Naive thymus-derived CD8-positive, alpha-beta T cell (primary cell): Measurements from ENCODE around the gene ABHD10. TPM values are rescaled to one million over a fixed set of nuclear protein-coding genes. Genes with fewer than 3 reads are reported as not detected.

Source experiments
- ATAC-seq, 2 donors: fragments of 150-1000 bp; cut with Tn5 transposase in 1 of 2; sonication (Bioruptor Pico), chemical (Tn5 transposase) in 1 of 2; 1 replicate in 1 of 2; 2 replicates in 1 of 2; pipeline ENCODE4 v1.10.0; 2021; ENCODE audit warnings: mild to moderate bottlenecking in 2 of 2, moderate library complexity in 2 of 2
- POLR2A ChIA-PET: fragments of 350-600 bp; sonication (Branson Sonifier 250); formaldehyde crosslinking; loops from one replicate; lab custom pipeline; 2021; ENCODE audit warnings: antibody characterized with exemption; lab: Charles Lee
- DNase-seq, 10 donors: peaks; one replicate each; pipeline versions ENCODE4 v3.0.0 to v3.0.0-alpha.2; 2020 to 2022
- H3K27ac Mint-ChIP-seq, 10 donors: one replicate each; pipeline ENCODE4 v1.8.0; 2020 to 2022; ENCODE audit warnings: mild to moderate bottlenecking in 10 of 10, mixed read lengths in 10 of 10, moderate library complexity in 4 of 10, inconsistent platforms in 1 of 10
- H3K27me3 Mint-ChIP-seq, 5 donors: one replicate each; pipeline ENCODE4 v1.8.0; 2021 to 2022; ENCODE audit warnings: mixed read lengths in 5 of 5
- H3K36me3 Mint-ChIP-seq, 3 donors: one replicate each; pipeline ENCODE4 v1.8.0; 2020 to 2022; ENCODE audit warnings: mixed read lengths in 3 of 3, mild to moderate bottlenecking in 2 of 3, inconsistent platforms in 1 of 3
- H3K4me1 Mint-ChIP-seq, 4 donors: one replicate each; pipeline ENCODE4 v1.8.0; 2021 to 2022; ENCODE audit warnings: mixed read lengths in 4 of 4
- H3K4me3 Mint-ChIP-seq, 10 donors: one replicate each; pipeline ENCODE4 v1.8.0; 2020 to 2022; ENCODE audit warnings: mild to moderate bottlenecking in 10 of 10, mixed read lengths in 10 of 10, moderate library complexity in 6 of 10, inconsistent platforms in 1 of 10
- H3K9me3 Mint-ChIP-seq, 9 donors: one replicate each; pipeline ENCODE4 v1.8.0; 2020 to 2022; ENCODE audit warnings: mixed read lengths in 9 of 9, mild to moderate bottlenecking in 3 of 9, inconsistent platforms in 1 of 9, moderate library complexity in 1 of 9
- polyA plus RNA-seq, 3 donors: library from polyadenylated mRNA; unstranded; fragments of 300-500 nt; fragmentation: Illumina TruSeq; gene quantifications; one replicate each; pipeline ENCODE4 v1.2.3, GENCODE V29; 2021
- total RNA-seq, 8 experiments: library from RNA in 2 of 8; stranded (reverse) in 2 of 8; gene quantifications; one replicate each; pipeline ENCODE4 v1.2.3 and lab custom pipeline; 2021 to 2026

The ABHD10 gene
- total and polyA plus RNA-seq, 5 experiments from 2014 or later, result 31.3 to 40.9 (median 39.2) TPM

GRCh38 chr3:112004669-112005068, 25.8 kb downstream of the ABHD10 start:
- POLR2A ChIA-PET, result interaction anchor here (0.7 kb wide), 1 partner anchor 25 kb away, joined by 4 read pairs; the partner anchor contains the start of gene ABHD10
- Mint-ChIP-seq H3K9me3 (no peaks in the 10 kb centered on the region), H3K4me1 (peaks cover 22 to 28% (median 28%) of the 10 kb centered on the region in 4 donors), H3K36me3 (no peaks in the 10 kb centered on the region), H3K27me3 (no peaks in the 10 kb centered on the region), H3K27ac (no peak overlapping the region), H3K4me3 (no peak overlapping the region)
- ATAC-seq (no peak), DNase-seq (no peak)

- Mint-ChIP-seq H3K9me3 (no peaks in the 10 kb centered on the region), H3K4me3 (no peak overlapping the region), H3K36me3 (no peaks in the 10 kb centered on the region), H3K27me3 (no peaks in the 10 kb centered on the region), H3K27ac (no peak overlapping the region), H3K4me1 (peaks cover 22 to 28% (median 25%) of the 10 kb centered on the region in 4 donors)
- ATAC-seq, result no peak
- DNase-seq, result no peak
- POLR2A ChIA-PET, result no interaction called here
Observed at GRCh38 chr3:112005091-112005672, 26.4 kb downstream of the ABHD10 start.

GRCh38 chr3:112007633-112008032, 28.8 kb downstream of the ABHD10 start:
- ATAC-seq, result no peak
- Mint-ChIP-seq H3K27ac (no peak overlapping the region), H3K36me3 (no peaks in the 10 kb centered on the region), H3K4me1 (peaks cover 13 to 20% (median 16%) of the 10 kb centered on the region in 4 donors), H3K4me3 (no peak overlapping the region), H3K27me3 (no peaks in the 10 kb centered on the region), H3K9me3 (no peaks in the 10 kb centered on the region)
- no peak for DNase-seq
- POLR2A ChIA-PET, result no interaction called here

- no peak overlapping the region for H3K27ac Mint-ChIP-seq
- DNase-seq (no peak), ATAC-seq (no peak)
- no peak overlapping the region for H3K4me3 Mint-ChIP-seq
- no peaks in the 10 kb centered on the region for H3K36me3 Mint-ChIP-seq
- POLR2A ChIA-PET, result no interaction called here
- no peaks in the 10 kb centered on the region for H3K27me3 Mint-ChIP-seq
- H3K9me3 Mint-ChIP-seq, result no peaks in the 10 kb centered on the region
- H3K4me1 Mint-ChIP-seq, result peaks cover 2 to 17% (median 6%) of the 10 kb centered on the region in 4 donors
Observed at GRCh38 chr3:112009670-112010069, 30.8 kb downstream of the ABHD10 start.

GRCh38 chr3:112010636-112011035, 31.8 kb downstream of the ABHD10 start:
- H3K36me3 Mint-ChIP-seq, result no peaks in the 10 kb centered on the region
- peaks cover 2 to 17% (median 6%) of the 10 kb centered on the region in 4 donors for H3K4me1 Mint-ChIP-seq
- POLR2A ChIA-PET, result interaction anchor here (0.5 kb wide), 1 partner anchor 193 kb away, joined by 3 read pairs; no protein-coding TSS in a partner anchor
- H3K27ac Mint-ChIP-seq, result no peak overlapping the region
- H3K4me3 Mint-ChIP-seq, result no peak overlapping the region
- no peaks in the 10 kb centered on the region for H3K9me3 Mint-ChIP-seq
- ATAC-seq (no peak), DNase-seq (no peak)
- H3K27me3 Mint-ChIP-seq, result no peaks in the 10 kb centered on the region

GRCh38 chr3:112011376-112011940, 32.6 kb downstream of the ABHD10 start:
- ATAC-seq (no peak), DNase-seq (no peak)
- H3K36me3 Mint-ChIP-seq, result no peaks in the 10 kb centered on the region
- H3K27me3 Mint-ChIP-seq, result no peaks in the 10 kb centered on the region
- peaks cover 2 to 17% (median 6%) of the 10 kb centered on the region in 4 donors for H3K4me1 Mint-ChIP-seq
- H3K9me3 Mint-ChIP-seq, result no peaks in the 10 kb centered on the region
- H3K4me3 Mint-ChIP-seq, result no peak overlapping the region
- H3K27ac Mint-ChIP-seq, result no peak overlapping the region
- POLR2A ChIA-PET, result interaction anchor here (0.9 kb wide), 1 partner anchor 22 kb away, joined by 3 read pairs; no protein-coding TSS in a partner anchor

- POLR2A ChIA-PET, result interaction anchor here (0.9 to 1.3 kb wide), 2 partner anchors 21 to 23 kb away, joined by 3 to 4 read pairs; no protein-coding TSS in a partner anchor
- no peaks in the 10 kb centered on the region for H3K36me3 Mint-ChIP-seq
- DNase-seq (no peak), ATAC-seq (no peak)
- H3K27ac Mint-ChIP-seq, result no peak overlapping the region
- no peaks in the 10 kb centered on the region for H3K27me3 Mint-ChIP-seq
- no peak overlapping the region for H3K4me3 Mint-ChIP-seq
- H3K9me3 Mint-ChIP-seq, result no peaks in the 10 kb centered on the region
- peaks cover 2 to 17% (median 6%) of the 10 kb centered on the region in 4 donors for H3K4me1 Mint-ChIP-seq
Observed at GRCh38 chr3:112012205-112012992, 33.6 kb downstream of the ABHD10 start.

- no peaks in the 10 kb centered on the region for H3K36me3 Mint-ChIP-seq
- POLR2A ChIA-PET, result interaction anchor here (1.0 to 1.3 kb wide), 2 partner anchors 21 to 34 kb away, joined by 4 to 5 read pairs; partner anchors contain the start of gene ABHD10
- H3K9me3 Mint-ChIP-seq, result no peaks in the 10 kb centered on the region
- ATAC-seq (peak; percentile 75 to 84), DNase-seq (peak; percentile 18 to 65 (median 42))
- H3K4me1 Mint-ChIP-seq, result peaks cover 2 to 17% (median 6%) of the 10 kb centered on the region in 4 donors
- H3K27me3 Mint-ChIP-seq, result no peaks in the 10 kb centered on the region
- peak overlapping the region in 1 of 10 donors; percentile 47 for H3K27ac Mint-ChIP-seq
- H3K4me3 Mint-ChIP-seq, result peak overlapping the region in 2 of 10 donors; percentile 30 to 48
Observed at GRCh38 chr3:112013058-112013783, 34.4 kb downstream of the ABHD10 start.

GRCh38 chr3:112013784-112014143, 34.9 kb downstream of the ABHD10 start:
- ATAC-seq (peak in 1 of 2 donors; percentile 12), DNase-seq (no peak)
- no peaks in the 10 kb centered on the region for H3K9me3 Mint-ChIP-seq
- H3K4me3 Mint-ChIP-seq, result peak overlapping the region in 1 of 10 donors; percentile 30
- no peaks in the 10 kb centered on the region for H3K27me3 Mint-ChIP-seq
- no peaks in the 10 kb centered on the region for H3K36me3 Mint-ChIP-seq
- H3K27ac Mint-ChIP-seq, result no peak overlapping the region
- H3K4me1 Mint-ChIP-seq, result peaks cover 2 to 17% (median 6%) of the 10 kb centered on the region in 4 donors
- POLR2A ChIA-PET, result interaction anchor here (1.0 kb wide), 1 partner anchor 35 kb away, joined by 5 read pairs; the partner anchor contains the start of gene ABHD10

- DNase-seq (no peak), ATAC-seq (no peak)
- H3K27me3 Mint-ChIP-seq, result peaks cover 0 to 3% (median 0%) of the 10 kb centered on the region in 5 donors
- H3K9me3 Mint-ChIP-seq, result peaks cover 0 to 8% (median 0%) of the 10 kb centered on the region in 9 donors
- H3K27ac Mint-ChIP-seq, result peak overlapping the region in 1 of 10 donors; percentile 34
- POLR2A ChIA-PET, result no interaction called here
- H3K4me1 Mint-ChIP-seq, result peaks cover 2 to 17% (median 6%) of the 10 kb centered on the region in 4 donors
- peaks cover 0 to 8% (median 0%) of the 10 kb centered on the region in 3 donors for H3K36me3 Mint-ChIP-seq
- H3K4me3 Mint-ChIP-seq, result no peak overlapping the region
Observed at GRCh38 chr3:112017091-112017490, 38.3 kb downstream of the ABHD10 start.

- POLR2A ChIA-PET, result no interaction called here
Observed at GRCh38 chr3:112018712-112019111, 39.9 kb downstream of the ABHD10 start.

GRCh38 chr3:112019716-112020115, 40.9 kb downstream of the ABHD10 start:
- no peak overlapping the region for H3K4me3 Mint-ChIP-seq

More at GRCh38 chr3:112018712-112019111, 39.9 kb downstream of the ABHD10 start:
- peaks cover 0 to 10% (median 0%) of the 10 kb centered on the region in 9 donors for H3K9me3 Mint-ChIP-seq
- peaks cover 0 to 6% (median 2%) of the 10 kb centered on the region in 4 donors for H3K4me1 Mint-ChIP-seq
- no peak overlapping the region for H3K27ac Mint-ChIP-seq
- no peak overlapping the region for H3K4me3 Mint-ChIP-seq
- DNase-seq (no peak), ATAC-seq (no peak)
- peaks cover 0 to 9% (median 0%) of the 10 kb centered on the region in 3 donors for H3K36me3 Mint-ChIP-seq
- H3K27me3 Mint-ChIP-seq, result peaks cover 0 to 3% (median 0%) of the 10 kb centered on the region in 5 donors

More at GRCh38 chr3:112019716-112020115, 40.9 kb downstream of the ABHD10 start:
- Mint-ChIP-seq H3K27me3 (peaks cover 0 to 3% (median 0%) of the 10 kb centered on the region in 5 donors), H3K27ac (peak overlapping the region in 1 of 10 donors; percentile 18), H3K4me1 (no peaks in the 10 kb centered on the region), H3K9me3 (peaks cover 0 to 10% (median 0%) of the 10 kb centered on the region in 9 donors), H3K36me3 (peaks cover 0 to 9% (median 0%) of the 10 kb centered on the region in 3 donors)
- ATAC-seq, result no peak
- POLR2A ChIA-PET, result no interaction called here
- no peak for DNase-seq
